NB4 (cell line): ENCODE data around the gene TKFC.

Experiments used
- DNase-seq: peaks from one replicate; pipeline ENCODE4 v3.0.0; 2010; ENCODE audit warnings: low read depth
- H3K4me3 ChIP-seq: one replicate; pipeline ENCODE4 v1.5.1; 2011; ENCODE audit warnings: mild to moderate bottlenecking, low read depth, low read length, moderate library complexity
- CTCF ChIP-seq: IDR thresholded peaks from one replicate; pipeline ENCODE4 v1.5.1; 2012; ENCODE audit warnings: low read depth, low read length
- MAX ChIP-seq: IDR thresholded peaks from 2 replicates; pipeline ENCODE4 v1.6.1; 2011; ENCODE audit warnings: low read depth, low read length
- MYC ChIP-seq: IDR thresholded peaks from 2 replicates; pipeline ENCODE4 v1.6.1; 2011; ENCODE audit warnings: low read depth, low read length
- POLR2A ChIP-seq: IDR thresholded peaks from 2 replicates; pipeline ENCODE4 v1.6.1; 2011; ENCODE audit warnings: mild to moderate bottlenecking; ENCODE audit not compliant: insufficient read length; ENCODE audit errors: extremely low read depth

Gene TKFC

GRCh38 chr11:61335355-61335710 lies 2.3 kb downstream of the TKFC start:
- TF ChIP-seq CTCF, result no peak
- no peak for TF ChIP-seq POLR2A
- no peak for TF ChIP-seq MYC
- no peak for TF ChIP-seq MAX
- no peak for DNase-seq
- H3K4me3 ChIP-seq, result no peak overlapping the region

GRCh38 chr11:61336171-61336935 lies 3.3 kb downstream of the TKFC start:
- DNase-seq, result peak; percentile 88
- H3K4me3 ChIP-seq, result no peak overlapping the region
- peak; percentile 98 for TF ChIP-seq CTCF
- peak; percentile 74 for TF ChIP-seq MAX
- TF ChIP-seq POLR2A, result no peak
- peak; percentile 70; the same call in 1 of the 2 replicates for TF ChIP-seq MYC

GRCh38 chr11:61337706-61338470 lies 4.9 kb downstream of the TKFC start:
- DNase-seq, result no peak
- TF ChIP-seq MYC (no peak), POLR2A (no peak), MAX (no peak), CTCF (no peak)
- no peak overlapping the region for H3K4me3 ChIP-seq

- DNase-seq, result no peak
- H3K4me3 ChIP-seq, result no peak overlapping the region
- TF ChIP-seq POLR2A (no peak), MAX (no peak), MYC (no peak), CTCF (no peak)
Measured at GRCh38 chr11:61338783-61339489, 5.9 kb downstream of the TKFC start.

- DNase-seq, result no peak
- TF ChIP-seq MAX (no peak), MYC (no peak), CTCF (no peak), POLR2A (no peak)
- no peak overlapping the region for H3K4me3 ChIP-seq
Measured at GRCh38 chr11:61339490-61339878, 6.5 kb downstream of the TKFC start.
